Frontal cortex (tissue), 4 donors: ENCODE measurements around the gene COX10. TPM values are rescaled to one million over a fixed set of nuclear protein-coding genes. Genes with fewer than 3 reads are reported as not detected.
"Not testable (repeated sequence)": the region's sequence is repeated elsewhere in the genome, so short reads cannot be mapped to it uniquely, and the experiment has no call there.

ENCODE experiments used
- DNase-seq, 2 donors: peaks; one replicate each; pipeline ENCODE4 v3.0.0; 2012; ENCODE audit warnings: low spot score in 2 of 2
- FAIRE-seq: peaks from 2 replicates; lab custom pipeline; 2012; peaks lifted over from hg19 to GRCh38; lab: Jason Lieb, UNC
- total RNA-seq: library from RNA; depleted of rRNA; stranded (reverse); fragments of >200 nt; gene quantifications from one replicate; pipeline ENCODE4 v1.2.3, GENCODE V29; 2014
- donor health status: control.
- donor health status: control.
- donor health status: control.

The COX10 gene
- total RNA-seq, 1 donor from 2014 or later: 11.8 TPM

DNA sequence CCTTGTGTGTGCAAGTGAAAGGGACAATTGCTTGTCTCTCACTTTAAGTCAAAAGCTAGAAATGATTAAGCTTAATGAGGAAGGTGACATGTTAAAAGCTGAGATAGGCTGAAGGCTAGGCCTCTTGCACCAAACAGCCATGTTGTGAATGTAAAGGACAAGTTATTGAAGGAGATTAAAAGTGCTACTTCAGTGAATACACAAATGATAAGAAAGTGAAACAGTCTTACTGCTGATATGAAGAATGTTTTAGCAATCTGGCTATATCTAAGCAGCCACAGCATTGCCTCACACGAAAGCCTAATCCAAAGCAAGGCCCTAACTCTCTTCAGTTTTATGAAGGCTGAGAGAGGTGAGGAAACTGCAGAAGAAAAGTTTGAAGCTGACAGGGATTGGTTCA, 96.3 kb downstream of the COX10 start:
- FAIRE-seq: no peak
- DNase-seq: no peak

DNA sequence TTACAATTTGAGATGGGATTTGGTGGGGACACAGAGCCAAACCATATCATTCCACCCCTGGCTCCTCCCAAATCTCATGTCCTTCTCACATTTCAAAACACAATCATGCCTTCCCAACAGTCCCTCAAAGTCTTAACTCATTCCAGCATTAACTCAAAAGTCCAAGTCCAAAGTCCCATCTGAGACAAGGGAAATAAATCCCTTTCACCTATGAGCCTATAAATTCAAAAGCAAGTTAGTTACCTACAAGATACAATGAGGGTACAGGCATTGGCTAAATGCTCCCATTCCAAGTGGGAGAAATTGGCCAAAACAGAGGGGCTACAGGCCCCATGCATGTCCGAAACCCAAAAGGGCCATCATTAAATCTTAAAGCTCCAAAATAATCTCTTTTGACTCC, 98.5 kb downstream of the COX10 start:
- DNase-seq, FAIRE-seq: not testable (repeated sequence)

DNA sequence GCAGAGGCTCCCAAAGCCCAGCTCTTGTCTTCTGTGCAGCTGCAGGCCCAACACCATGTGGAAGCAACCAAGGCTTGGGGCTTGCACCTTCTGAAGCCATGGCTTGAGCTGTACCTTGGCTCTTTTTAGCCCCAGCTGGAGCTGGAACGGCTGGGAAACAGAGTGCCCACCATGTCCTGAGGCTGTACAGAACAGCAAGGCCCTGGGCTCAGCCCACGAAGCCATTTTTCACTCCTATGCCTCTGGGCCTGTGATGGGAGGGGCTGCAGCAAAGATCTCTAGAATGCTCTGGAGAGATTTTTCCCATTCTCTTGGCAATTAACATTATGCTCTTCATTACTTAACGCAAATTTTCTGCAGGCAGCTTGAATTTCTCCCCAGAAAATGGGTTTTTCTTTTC, 99.3 kb downstream of the COX10 start:
- no peak for DNase-seq
- FAIRE-seq: no peak

DNA sequence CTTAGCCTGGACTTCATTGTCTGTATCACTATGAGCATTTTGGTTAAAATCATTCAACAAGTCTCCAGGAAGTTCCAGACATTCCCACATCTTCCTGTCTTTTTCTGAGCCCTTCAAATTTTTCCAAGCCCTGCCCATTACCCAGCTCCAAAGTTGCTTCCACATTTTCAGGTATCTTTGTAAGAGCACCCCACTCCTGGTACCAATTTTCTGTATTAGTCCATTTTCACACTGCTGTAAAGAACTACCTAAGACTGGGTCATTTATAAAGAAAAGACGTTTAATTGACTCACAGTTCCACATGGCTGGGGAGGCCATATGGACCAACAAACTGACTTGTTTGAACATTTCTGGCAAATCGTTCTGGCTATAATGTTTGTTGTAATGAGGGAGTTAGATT, 100.0 kb downstream of the COX10 start:
- no peak for DNase-seq
- no peak for FAIRE-seq

DNA sequence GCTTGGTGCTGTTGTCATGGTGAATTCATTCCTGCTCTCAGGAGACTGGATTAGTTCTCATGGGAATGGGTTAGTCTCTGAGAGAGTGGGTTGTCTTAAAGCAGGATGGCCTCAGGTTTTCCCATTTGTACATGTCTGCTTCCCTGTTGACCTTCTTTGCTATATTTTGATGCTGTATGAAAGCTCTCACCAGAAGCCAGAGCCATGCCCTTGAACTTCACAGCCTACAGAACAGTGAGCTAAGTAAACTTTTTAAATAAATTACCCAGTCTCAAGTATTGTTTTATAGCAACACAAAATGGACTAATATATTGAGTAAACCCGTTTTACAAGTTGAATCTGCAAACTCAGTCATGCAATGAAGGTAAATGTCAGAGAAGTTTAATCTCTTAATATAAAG, 100.6 kb downstream of the COX10 start:
- FAIRE-seq (no peak), DNase-seq (no peak)

DNA sequence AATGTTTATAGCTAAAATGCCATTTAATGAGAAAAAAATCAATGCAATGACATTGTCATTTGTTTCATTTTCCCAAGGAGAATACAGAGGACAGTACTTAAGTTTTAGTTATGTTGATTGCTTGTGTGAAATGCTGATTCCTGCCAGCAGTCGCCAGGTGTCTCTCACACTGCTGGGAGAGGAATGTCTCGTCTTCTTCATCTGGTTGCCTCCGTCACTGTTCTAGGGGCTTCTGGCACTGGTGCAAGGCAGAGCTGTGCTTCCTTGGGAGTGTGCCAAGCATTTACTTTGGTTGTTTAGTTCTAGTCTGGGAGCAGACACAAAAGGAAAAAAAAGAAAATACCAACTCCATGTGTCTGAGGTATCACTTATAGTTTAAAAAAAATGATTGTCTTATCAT, 107.7 kb downstream of the COX10 start:
- DNase-seq, FAIRE-seq: not testable (repeated sequence)

DNA sequence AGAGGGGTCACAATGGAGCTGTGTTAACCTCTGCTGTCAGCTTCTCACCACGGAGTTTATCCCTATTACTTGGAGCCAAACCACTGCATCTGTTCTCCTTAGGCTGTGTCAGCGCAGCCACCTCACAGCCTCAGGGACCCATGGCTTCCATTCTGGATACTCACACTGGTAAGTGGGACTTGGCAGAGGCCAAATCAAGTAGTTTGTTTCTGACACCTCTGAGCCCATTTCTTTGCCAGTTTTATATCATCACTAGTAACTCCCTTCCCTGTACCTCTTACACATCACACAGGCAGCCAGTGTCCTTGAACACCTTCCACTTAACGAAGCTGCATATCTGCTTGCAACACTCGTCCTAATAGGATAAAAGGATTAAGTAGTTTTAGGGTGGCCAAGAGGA, 108.5 kb downstream of the COX10 start:
- FAIRE-seq, DNase-seq: not testable (repeated sequence)

GRCh38 chr17:14179951-14180350, 110.6 kb downstream of the COX10 start:
- not testable (repeated sequence) for FAIRE-seq, DNase-seq

GRCh38 chr17:14182084-14182483, 112.8 kb downstream of the COX10 start:
- peak; percentile 79 for FAIRE-seq
- not testable (repeated sequence) for DNase-seq

- FAIRE-seq, DNase-seq: not testable (repeated sequence)
Observed at GRCh38 chr17:14184536-14184935, 115.2 kb downstream of the COX10 start.

- DNase-seq, FAIRE-seq: not testable (repeated sequence)
Observed at GRCh38 chr17:14186443-14186842, 117.1 kb downstream of the COX10 start.

DNA sequence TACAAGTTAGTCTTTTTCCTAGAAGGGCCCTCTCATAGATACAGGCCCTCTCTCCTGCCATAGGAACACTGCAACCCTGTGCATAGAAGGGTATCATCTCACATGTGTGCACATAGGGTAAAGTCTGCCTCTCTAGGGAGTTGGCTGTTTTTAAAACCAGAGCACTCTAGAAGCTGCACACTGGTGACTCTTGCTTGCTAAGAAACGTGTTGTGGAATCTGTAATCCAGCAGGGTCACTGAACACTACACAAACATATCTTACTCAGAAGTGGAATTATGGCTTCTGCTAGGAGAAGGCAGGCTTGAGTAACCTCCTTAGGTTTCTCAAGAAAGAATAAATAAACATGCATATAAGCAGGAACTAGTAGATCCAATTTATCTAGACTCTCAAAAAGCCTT, 121.5 kb downstream of the COX10 start:
- FAIRE-seq, DNase-seq: not testable (repeated sequence)

- FAIRE-seq, DNase-seq: not testable (repeated sequence)
Observed at GRCh38 chr17:14191469-14191868, 122.2 kb downstream of the COX10 start.

DNA sequence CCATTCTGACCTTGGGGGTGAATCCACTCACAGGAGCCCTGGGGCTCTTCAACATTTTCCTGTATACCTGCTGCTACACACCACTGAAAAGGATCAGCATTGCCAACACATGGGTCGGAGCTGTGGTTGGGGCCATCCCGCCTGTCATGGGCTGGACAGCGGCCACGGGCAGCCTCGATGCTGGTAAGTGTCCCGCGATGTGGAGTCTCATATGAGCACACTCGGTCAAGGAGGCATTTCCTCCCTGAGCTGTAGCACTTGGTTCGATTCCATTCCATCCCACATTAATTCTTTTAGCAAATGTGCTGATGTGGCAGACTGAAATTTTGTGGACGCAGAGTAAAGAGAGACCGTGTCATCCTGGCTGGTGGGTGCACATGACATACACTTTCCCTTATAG, 122.7 kb downstream of the COX10 start:
- not testable (repeated sequence) for DNase-seq, FAIRE-seq

DNA sequence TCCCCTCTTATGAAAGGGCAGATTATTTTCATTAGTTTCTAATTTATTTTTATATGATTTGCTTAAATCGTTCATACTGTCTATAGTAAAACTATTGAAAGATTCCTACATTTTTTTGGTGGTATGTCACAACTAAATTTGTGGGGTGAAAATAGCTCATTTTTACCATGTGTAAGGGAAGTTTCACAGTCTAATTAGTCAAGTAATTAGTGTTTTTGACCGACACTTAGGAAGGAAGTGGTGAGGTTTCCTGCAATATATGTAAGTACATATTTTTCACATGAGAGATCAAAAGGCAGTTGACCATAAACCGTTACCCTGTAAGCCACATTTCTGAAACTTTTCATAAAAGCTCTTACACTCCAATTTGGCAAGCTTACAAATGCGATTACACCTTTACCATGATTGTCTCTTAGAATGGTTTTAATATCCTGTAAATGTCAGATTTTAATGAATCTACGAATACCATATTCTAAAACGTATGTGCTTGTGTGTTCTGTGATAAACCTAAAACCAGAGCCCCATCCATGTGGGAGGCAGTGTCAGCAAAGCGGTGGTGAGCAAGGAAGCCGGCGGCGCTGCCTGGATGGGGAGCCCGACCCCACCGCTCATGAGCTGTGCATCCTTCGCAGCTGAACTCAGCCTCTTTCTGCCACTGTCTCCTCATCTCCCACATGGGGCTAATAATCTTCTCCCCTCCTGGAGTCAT, 123.5 kb downstream of the COX10 start:
- not testable (repeated sequence) for DNase-seq, FAIRE-seq

- FAIRE-seq (no peak), DNase-seq (no peak)
Observed at GRCh38 chr17:14196377-14196997, 127.2 kb downstream of the COX10 start.

DNA sequence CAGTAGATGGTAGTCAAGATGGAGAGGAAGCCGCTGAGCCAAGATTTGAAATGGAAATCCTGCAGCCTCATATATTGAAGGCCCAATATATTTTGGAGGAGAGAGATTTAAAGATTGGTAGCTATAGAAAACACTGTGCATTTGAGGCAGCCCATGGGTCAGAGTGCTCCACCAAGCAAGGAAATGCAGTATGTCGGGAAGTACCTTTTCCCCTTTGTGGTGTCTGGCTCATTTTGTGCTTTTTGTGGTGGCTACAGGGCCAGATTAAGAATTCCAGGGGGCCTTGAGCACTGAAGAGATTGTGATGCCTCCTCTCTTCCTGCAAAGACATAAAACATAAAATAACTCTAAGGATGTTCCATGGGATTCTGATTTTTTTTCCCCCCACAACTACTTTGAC, 127.8 kb downstream of the COX10 start:
- DNase-seq (no peak), FAIRE-seq (no peak)

DNA sequence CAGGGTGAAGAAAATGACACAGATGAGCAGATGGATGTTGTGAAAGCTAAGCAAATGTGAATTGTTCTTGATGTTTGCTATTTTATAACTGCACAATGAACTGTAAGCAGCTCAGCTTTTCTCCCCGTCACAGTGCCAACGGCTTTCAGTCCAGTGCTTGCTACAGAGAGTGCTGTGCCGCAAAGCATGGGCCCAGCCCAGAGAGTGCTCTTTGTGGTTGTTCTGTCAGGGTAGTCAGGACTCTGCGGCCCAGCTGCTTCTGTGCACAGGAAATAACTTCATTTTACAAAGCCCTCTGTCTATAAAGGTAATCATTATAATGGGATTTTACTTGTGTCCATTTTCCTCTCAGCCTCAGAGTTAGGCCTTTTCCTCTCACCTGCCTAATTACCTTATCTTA, 128.3 kb downstream of the COX10 start:
- FAIRE-seq (no peak), DNase-seq (no peak)

GRCh38 chr17:14198013-14198412, 128.7 kb downstream of the COX10 start:
- DNase-seq: no peak
- FAIRE-seq: no peak

DNA sequence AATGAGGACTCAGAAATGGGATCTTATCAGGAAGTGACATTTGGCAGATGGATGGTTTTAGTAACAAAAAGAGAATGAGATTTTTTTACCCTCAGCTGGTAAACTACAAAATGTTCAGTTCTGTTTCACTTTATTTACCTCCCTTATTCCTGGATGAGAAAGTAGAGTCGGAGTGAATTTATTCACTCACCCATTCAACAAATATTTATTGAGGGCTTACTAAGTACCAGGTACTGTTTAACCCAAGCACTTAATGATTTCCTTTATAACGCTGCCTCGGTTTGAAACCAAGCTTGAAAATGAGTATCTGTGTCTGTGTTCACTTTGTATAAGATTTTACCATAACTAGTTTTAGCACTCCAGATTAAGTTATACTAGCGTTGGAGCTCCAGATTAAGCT, 129.3 kb downstream of the COX10 start:
- DNase-seq: no peak
- FAIRE-seq: no peak

- FAIRE-seq (no peak), DNase-seq (no peak)
Observed at GRCh38 chr17:14199601-14200000, 130.3 kb downstream of the COX10 start.
